NCI-H748 (cell line): ENCODE data around the gene CUL1.

Source experiments
- DNase-seq: peaks from one replicate; lab custom pipeline; 2025; ENCODE audit not compliant: unreplicated experiment; lab: John Stamatoyannopoulos, UW

The CUL1 gene

GRCh38 chr7:148847815-148848734, 149.4 kb downstream of the CUL1 start:
- DNase-seq = no peak

- DNase-seq = no peak
Measured at GRCh38 chr7:148849393-148850098, 150.8 kb downstream of the CUL1 start.

DNA sequence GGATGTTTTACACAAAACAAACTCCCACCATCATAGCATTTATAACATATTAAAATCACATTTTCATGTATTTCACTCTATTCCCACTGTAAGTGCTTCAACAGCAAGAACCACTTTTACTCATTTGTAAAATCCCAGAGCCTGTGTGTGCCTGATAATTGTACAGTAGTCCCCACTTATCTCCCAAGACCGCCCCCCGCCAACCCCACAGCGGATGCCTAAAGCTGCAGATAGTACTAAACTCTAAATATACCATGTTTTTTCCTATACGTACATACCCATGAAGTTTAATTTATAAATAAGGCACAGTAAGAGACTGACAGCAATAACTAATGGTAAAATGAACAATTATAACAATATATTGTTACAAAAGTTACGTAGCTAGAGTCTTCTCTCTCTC, 151.9 kb downstream of the CUL1 start:
- DNase-seq = no peak
